ENCODE measurements around the gene LGALS7B.
A peak's percentile ranks its signal among the peaks of the same experiment; 100 is the strongest.
"Not testable (repeated sequence)": the region's sequence is repeated elsewhere in the genome, so short reads cannot be mapped to it uniquely, and the experiment has no call there.

Gene LGALS7B

DNA sequence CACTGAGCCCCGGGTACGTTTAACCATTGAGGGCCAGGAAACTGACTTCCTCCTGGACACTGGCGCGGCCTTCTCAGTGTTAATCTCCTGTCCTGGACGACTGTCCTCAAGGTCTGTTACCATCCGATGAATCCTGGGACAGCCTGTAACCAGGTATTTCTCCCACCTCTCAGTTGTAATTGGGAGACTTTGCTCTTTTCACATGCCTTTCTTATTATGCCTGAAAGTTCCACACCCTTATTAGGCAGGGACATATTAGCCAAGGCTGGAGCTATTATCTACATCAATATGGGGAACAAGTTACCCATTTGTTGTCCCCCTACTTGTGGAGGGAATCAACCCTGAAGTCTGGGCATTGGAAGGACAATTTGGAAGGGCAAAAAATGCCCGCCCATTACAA is 36.9 kb downstream of the LGALS7B start:
- DNase-seq = not testable (repeated sequence)

DNA sequence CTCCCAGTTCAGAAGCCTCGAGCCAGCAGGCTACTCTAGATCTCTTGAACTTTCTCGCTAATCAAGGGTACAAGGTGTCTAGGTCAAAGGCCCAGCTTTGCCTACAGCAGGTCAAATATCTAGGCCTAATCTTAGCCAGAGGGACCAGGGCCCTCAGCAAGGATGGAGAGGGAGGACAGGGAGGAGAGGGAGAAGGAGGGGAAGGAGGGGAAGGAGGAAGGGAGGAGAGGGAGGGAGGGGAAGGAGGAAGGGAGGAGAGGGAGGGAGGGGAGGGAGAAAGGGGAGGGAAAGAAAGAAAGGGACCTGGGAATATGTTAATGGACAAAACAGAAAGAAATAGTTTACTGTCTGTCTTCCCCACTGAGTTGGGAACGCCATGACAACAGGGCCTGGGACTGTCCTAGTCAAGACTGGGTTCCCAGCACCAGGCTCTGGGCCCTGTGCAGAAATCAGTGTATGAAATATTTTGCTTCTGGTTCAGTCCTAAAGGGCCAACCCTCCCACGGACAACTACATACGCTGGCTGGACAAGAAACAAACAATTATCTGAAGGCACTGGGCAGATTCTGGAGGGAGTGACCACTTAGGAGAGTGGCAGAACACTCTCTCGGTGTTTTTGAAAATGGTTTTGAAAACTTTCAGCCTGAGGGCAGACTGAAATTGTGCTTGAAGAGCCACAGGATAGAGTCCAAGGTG is 38.0 kb downstream of the LGALS7B start:
- no peak for DNase-seq

DNA sequence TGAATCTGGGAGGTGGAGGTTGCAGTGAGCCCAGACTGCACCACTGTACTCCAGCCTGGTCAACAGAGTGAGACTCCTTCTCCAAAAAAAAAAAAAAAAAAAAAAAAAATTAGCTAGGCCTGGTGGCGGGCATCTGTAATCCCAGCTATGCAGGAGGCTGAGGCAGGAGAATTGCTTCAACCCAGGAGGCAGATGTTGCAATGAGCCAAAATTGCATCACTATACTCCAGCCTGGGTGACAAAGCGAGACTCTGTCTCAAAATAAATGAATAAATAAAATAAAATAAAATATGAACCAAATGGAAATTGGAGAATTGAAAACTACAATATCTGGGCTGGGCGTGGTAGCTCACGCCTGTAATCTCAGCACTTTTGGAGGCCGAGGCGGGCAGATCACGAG is 40.2 kb downstream of the LGALS7B start:
- not testable (repeated sequence) for DNase-seq

DNA sequence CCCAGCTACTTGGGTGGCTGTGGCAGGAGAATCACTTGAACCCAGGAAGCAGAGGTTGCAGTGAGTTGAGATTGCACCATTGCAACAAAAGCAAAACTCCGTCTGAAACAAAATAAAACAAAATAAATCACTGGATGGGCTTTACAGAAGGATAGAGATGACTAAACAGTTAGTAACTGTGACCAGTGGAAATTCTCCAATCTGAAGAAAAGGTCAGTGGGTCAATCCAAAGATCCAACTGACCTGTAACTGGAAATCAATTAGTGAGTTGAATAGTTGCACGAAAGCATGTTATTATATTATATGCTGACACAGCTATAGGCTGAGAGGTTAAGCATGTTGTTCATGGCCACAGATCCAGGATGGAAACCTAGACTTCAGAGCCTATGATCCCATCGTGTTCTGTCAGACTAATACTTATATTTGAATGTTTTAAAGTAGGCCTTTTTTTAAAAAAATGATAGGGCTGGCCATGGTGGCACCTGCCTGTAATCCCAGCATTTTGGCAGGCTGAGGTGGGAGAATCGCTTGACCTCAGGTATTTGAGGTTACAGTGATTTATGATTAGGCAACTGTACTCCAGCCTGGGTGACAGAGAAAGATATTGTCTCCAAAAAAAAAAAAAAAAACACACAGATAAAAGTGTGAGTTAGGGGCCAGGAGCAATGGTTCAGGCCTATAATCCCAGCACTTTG is 41.2 kb downstream of the LGALS7B start:
- no peak for DNase-seq

DNA sequence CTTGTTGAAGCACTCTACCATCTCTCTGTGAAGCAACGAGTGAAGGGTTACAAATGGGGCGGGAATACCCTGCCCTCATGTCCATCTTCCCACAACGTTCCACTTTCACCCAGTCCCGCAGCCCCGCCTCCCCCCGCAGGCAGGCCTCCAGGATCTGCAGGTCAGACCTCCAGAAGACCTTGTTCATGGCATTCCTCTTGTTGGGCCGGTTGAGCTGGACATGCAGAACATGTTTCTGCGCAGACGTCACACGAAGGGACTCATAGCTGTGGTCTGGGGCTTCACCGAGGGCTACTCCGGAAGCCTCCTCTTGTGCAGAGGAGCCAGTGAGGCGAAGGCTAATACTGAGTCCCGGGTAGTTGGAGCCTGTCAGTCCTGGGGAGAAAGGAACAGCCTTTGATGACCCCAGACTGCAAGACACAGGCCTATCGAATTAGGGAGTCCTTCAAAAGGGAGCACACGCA is 42.2 kb downstream of the LGALS7B start:
- DNase-seq = no peak

DNA sequence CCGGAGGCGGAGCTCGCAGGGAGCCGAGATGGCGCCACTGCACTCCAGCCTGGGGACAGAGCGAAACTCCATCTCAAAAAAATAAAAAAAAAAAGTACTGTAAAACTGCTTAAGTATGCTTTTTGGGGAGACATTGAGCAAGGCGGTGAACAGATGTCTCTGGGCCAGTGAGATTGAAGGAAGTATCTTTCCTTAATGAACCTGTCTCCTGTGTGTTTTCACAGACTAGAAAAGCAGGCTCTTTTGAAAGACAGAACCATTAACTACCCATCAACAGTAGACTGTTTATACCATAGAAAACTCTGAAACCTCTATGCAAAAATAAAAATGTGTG is 44.1 kb downstream of the LGALS7B start:
- DNase-seq = no peak

DNA sequence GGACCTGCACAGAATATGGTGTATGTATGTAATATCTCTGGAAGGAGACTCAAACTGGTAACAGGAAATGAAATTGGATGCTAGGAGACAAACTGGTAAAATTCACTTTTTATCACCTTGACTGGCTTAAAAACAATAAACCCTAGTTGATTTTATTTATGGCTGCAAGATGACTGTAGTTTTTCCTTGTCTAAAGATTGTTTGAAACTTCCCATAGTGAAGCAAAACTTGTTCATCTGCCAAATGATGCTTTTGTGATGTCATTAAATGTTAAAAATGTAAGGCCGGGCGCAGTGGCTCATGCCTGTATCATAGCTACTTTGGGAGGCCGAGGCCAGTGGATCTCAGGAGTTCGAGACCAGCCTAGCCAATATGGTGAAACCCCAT is 45.1 kb downstream of the LGALS7B start:
- no peak for DNase-seq

DNA sequence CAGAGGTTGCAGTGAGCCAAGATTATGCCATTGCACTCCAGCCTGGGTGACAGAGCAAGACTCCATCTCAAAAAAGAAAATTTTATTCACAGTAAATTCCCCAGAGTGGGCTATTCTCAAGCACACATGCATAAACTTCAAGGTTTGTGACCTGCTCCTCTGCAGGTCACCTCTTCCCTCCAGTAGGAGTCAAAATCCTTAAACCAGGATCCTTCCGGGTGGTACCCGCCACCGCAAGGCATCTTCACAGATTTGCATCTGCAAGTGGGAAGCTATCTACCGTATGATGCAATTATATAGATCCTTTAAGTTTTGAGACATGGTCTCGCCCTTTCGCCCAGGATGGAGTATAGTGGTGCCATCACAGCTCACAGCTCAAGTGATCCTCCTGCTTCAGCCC is 45.6 kb downstream of the LGALS7B start:
- no peak for DNase-seq

DNA sequence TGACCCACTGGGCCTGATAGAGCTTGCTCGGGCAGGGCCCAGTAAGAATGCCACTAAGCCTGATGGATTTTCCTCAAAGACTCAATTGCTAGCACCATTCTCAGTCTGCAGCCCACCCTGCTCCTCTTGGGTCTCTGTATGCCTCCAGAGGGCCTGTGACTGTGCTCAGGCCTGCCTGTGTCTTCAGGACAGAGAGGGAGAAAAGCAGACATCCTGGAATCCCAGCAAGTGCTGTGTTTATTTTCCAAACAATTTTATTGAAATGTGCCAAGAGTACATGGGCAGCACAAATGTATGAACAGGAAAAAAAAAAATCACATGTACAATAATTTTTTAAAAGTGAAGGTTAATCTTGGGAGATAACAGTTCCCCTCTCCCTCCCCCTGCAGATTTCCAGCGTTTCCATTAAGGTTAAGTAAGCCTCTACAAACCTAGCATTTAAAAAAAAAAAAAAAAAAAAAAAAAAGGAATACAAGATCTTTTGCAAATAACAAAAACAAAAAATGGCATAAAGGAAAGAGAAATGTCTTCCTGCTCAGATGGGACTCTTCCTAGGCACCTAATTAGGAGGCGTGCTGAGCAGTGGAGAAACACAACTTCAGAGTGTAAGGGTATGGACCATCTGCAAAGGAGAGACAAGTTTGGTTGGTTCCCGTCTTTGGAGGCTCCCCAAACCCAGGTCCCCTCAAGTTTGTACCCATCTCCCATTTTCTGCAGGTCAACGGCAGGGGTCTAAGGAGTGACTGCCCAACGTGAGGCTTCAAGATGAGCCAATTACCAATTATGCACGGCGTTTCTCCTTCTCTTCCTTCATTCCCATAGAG is 47.4 kb downstream of the LGALS7B start:
- DNase-seq = no peak

DNA sequence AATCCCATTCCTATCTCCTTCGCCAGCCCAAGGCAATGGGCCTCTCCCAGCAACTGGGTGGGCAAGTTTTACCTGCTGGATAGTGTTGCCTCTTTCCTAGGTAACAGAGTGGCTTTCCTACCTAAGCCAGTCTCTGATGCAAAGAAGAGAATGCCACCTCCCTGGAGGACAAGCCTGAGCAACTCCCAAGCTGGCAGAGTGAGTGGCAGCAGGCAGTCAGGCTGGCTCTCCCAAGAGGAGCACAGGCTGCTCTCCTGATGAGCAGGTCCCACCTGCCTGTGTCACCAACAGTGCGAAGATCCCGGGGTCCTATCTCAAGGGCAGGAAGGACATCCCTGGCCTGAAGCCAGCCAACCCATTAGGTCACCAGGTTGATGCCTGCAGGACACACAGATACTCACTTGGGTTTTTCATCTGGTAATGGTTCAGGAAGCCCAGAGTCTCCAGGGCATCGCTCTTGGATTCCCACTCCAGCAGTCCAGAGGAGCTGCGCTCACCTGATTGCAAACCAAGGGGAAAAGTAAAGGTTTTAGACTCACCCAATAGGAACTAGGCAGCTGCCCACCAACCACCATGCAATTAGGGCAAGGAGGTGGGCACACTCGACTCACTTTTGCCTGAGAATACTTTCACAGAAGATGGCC is 48.1 kb downstream of the LGALS7B start:
- no peak for DNase-seq

DNA sequence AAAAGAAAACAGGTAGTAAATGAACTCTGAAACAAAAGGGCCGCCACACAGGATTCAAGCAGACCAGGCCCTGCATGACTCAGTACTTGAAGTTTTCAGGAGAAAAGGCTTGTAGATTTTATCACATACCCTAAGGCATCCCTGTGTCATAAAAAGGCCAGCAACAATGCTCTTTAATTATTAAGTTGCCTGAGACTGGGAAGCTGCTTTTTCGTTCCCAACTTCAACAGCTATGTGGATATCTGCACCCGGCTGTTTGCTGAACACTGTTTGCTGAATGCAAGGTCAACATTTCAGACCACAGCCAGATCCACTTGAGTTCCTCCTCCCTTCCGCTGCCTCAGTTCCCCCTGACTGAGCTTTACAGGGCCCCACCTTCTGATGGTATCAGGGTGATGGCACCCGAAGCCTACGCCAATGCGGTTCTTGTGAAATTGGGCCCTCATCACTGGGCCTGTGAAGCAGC is 48.7 kb downstream of the LGALS7B start:
- no peak for DNase-seq

DNA sequence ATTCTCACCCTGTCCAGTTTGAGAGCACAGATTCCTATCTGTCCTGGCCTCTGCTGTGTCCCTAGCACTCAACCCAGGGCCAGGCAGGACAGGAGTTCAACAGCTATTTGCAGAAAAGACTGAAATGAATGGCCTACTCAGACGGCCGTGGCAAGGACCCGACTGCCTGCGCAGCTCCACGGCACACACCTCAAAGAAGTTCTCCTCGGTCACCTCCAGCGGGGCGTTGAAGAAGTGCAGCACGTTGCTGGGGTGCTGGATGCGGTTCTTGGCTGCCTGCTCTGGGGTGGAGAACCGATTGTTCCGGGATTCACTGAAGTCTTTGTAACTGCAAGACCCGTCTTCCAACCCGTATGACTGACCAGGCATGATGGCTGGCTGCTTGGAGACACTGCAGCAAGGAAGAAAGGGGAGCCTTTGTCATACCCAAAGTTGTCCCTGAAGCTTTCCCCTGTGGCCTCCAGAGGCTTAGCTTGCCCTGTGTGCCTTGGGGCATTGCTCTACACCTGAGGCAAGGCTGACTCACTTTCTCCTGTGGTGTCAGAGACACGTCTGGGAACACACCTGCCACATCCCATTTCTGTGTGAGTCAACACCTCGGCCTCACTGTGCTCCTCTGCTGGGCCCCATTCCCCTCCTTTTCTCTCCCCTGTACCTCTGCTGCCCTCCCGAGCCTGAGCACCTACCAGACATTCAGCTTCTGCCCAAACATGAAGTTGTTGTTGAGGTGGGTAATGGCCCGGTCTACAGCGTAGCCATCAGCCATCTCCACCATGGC is 49.4 kb downstream of the LGALS7B start:
- DNase-seq = peak; percentile 62 to 66

DNA sequence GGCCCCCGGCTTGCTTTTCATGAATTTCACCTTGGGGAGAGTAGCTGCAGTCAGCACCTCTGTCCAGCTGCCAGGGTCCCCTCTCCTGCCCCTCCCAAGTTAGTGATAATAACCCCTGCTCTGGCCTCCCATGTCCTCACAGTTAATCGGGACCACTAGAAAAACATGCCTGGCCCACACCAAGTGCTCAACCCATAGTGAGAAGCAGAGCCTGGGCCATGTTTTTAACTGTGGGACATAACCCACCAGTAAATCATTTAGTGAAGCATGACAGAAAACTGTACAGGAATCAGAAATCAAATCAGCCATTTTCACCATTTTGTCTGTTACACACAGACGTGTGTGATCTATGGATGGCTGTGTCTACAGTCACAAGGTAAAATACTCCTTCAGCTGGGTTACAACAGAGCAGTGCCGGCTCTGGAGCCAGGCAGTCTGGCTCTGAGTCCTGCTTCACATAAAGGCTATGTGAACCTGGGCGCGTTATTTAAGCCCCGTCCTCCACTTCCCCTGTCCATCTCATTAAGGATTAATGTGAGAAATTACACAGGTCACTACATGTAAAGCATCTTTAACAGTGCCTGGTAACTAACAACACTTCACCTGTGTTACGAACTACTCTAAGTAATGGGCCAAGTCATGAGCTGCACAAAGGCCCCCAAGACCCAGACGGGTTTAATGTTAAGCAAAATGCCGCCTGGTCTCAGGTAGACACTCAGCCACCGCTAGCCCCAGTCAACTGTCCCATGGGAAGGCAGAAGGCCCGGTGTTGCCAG is 50.2 kb downstream of the LGALS7B start:
- DNase-seq = no peak

DNA sequence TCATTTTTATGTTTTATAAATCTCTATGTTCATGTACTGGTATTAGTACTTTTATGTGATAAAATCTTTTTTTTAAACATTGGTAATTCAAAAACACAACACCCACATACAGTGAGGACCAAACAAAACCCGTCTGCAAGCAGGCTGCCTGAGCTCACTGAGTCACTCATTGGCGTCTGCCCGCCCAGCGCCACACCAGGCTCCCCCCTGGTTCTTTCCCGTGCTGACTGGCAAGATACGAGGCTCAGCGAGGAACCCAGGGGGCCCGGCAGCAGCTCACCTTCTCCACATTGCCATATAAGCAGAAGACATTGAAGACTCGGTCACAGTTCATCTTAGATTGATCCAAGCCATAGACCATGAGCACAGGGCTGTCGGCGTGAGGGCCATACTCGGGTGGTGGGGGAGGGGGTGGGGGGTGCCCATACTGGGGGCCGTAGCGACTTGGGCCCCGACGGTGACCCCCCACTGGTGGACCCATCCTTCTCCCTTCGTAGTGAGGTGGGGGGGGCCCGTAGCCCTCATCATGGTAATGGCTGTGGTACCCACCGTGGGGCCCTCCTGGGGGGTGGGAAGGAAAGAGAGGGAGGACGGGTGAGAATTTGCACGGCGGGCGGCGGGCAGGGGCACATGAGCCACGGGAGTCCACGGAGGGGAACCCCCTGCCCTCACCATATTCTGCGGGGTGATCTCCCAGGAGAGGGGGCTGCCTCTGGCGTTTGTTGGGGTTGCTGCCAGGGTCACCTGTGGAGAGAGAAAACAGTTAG is 51.0 kb downstream of the LGALS7B start:
- no peak for DNase-seq

DNA sequence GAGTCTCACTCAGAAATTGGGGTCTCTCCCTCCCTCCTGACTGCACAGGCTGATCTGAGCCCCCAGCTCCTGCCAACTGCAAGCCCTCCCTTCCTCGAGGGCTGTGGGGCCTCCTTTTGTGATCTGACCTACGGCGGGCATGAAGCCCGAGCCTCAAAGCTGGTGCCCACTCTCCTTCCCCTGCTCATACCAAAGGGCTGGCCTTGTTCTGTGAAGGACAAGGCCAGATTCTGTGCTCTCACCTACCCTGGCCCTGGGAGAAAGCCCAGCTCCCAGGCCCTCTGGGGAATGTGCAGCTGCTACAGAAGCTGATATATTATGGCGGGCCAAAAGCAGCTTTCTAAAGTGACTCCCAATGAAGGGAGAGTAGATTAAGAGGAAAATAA is 51.6 kb downstream of the LGALS7B start:
- no peak for DNase-seq
